HepG2 (cell line): ENCODE data around the gene PROK2. TPM values are rescaled to one million over a fixed set of nuclear protein-coding genes. Genes with fewer than 3 reads are reported as not detected.

ENCODE experiments used
- ATAC-seq: fragments of 200-7000 bp; cut with Tn5 transposase; 3 replicates; pipeline ENCODE4 v1.9.1; 2020; ENCODE audit warnings: mild to moderate bottlenecking, moderate library complexity
- BruUV-seq: library from RNA; stranded (reverse); fragments of 400-500 nt; replicated peaks from 2 replicates; lab custom pipeline; 2021; lab: Mats Ljungman, UMichigan
- CTCF ChIA-PET: fragments of 300-600 bp; formaldehyde crosslinking; extraction: SDS; loops from one replicate; lab custom pipeline; 2021; ENCODE audit warnings: low total read pairs, inconsistent platforms, low intra/inter-chr PET ratio; lab: Yijun Ruan, JAX
- POLR2A ChIA-PET: fragments of 350-600 bp; sonication (Branson Sonifier 250); formaldehyde crosslinking; loops from one replicate; lab custom pipeline; 2020; ENCODE audit warnings: antibody characterized with exemption, inconsistent platforms; lab: Yijun Ruan, JAX
- DNase-seq: peaks from one replicate; pipeline ENCODE4 v3.0.0-alpha.2; 2015; ENCODE audit warnings: low spot score
- FAIRE-seq: peaks from 3 replicates; lab custom pipeline; 2011; peaks lifted over from hg19 to GRCh38; lab: Jason Lieb, UNC
- H2AFZ ChIP-seq: one replicate; pipeline ENCODE4 v1.6.1; 2011; ENCODE audit warnings: low read length, inconsistent platforms
- H3K27ac ChIP-seq: fragments of 300-600 bp; 3 replicates; pipeline ENCODE4 v1.8.0; 2011; ENCODE audit warnings: mixed run types, mild to moderate bottlenecking, mixed read lengths, low read length, inconsistent platforms; ENCODE audit not compliant: insufficient read depth; ENCODE audit errors: extremely low read length
- H3K27me3 ChIP-seq, 2 experiments: fragments of 200-600 bp in 1 of 2; 2 replicates in 1 of 2; 3 replicates in 1 of 2; pipeline versions ENCODE4 v1.6.0 to v1.8.0; 2011; ENCODE audit warnings: low read length in 2 of 2, mild to moderate bottlenecking in 2 of 2, moderate library complexity in 2 of 2, inconsistent platforms in 1 of 2; ENCODE audit not compliant: insufficient read depth in 2 of 2, control insufficient read depth in 1 of 2
- H3K36me3 ChIP-seq, 2 experiments: fragments of 200-600 bp in 1 of 2; replicated peaks in 1 of 2; 2 replicates in 1 of 2; 3 replicates in 1 of 2; pipeline versions ENCODE4 v1.5.1 to v1.8.0; 2011; ENCODE audit warnings: low read length in 2 of 2, inconsistent platforms in 1 of 2; ENCODE audit not compliant: insufficient read depth in 2 of 2, control insufficient read depth in 1 of 2
- H3K4me1 ChIP-seq: 2 replicates; pipeline ENCODE4 v1.5.1; 2012; ENCODE audit warnings: low read length, inconsistent platforms; ENCODE audit not compliant: insufficient read depth
- H3K4me2 ChIP-seq: 2 replicates; pipeline ENCODE4 v1.6.0; 2011; ENCODE audit warnings: low read depth, low read length, inconsistent platforms
- H3K4me3 ChIP-seq, 3 experiments: fragments of 200-600 bp in 1 of 3; sonication (generic), shearing (Covaris generic) in 1 of 3; replicated peaks in 1 of 3; 2 replicates each; pipeline ENCODE4 v1.5.1; 2011 to 2016; ENCODE audit warnings: low read length in 3 of 3, inconsistent platforms in 2 of 3, low read depth in 2 of 3, mild to moderate bottlenecking in 2 of 3, control low read depth in 1 of 3, mixed read lengths in 1 of 3; ENCODE audit not compliant: insufficient read depth in 1 of 3
- H3K79me2 ChIP-seq: one replicate; pipeline ENCODE4 v1.6.1; 2011; ENCODE audit warnings: low read length, inconsistent platforms; ENCODE audit not compliant: insufficient read depth
- H3K9ac ChIP-seq: 2 replicates; pipeline ENCODE4 v1.6.0; 2011; ENCODE audit warnings: mild to moderate bottlenecking, low read depth, low read length, inconsistent platforms; ENCODE audit not compliant: insufficient read depth
- H3K9me3 ChIP-seq: 2 replicates; pipeline ENCODE4 v1.5.1; 2012; ENCODE audit warnings: mild to moderate bottlenecking, low read length
- H4K20me1 ChIP-seq: 2 replicates; pipeline ENCODE4 v1.6.0; 2011; ENCODE audit warnings: inconsistent platforms, mild to moderate bottlenecking, low read length, moderate library complexity; ENCODE audit not compliant: insufficient read depth
- ATF7-NPFF ChIP-seq: sonication (generic); formaldehyde crosslinking; IDR thresholded peaks from 2 replicates; pipeline ENCODE4 v1.8.1; 2023; ENCODE audit warnings: mild to moderate bottlenecking, low read depth, missing genetic modification reagents, moderate library complexity
- GABPB1 ChIP-seq: IDR thresholded peaks from 2 replicates; pipeline ENCODE4 v1.6.1; 2016; ENCODE audit warnings: mild to moderate bottlenecking, missing genetic modification reagents, moderate library complexity, missing compliant biosample characterization
- ZNF329 ChIP-seq: sonication (generic); formaldehyde crosslinking; IDR thresholded peaks from 2 replicates; pipeline ENCODE4 v1.9.0; 2021; ENCODE audit warnings: low read depth, mild to moderate bottlenecking, missing genetic modification reagents
- WGBS: methylation state at CpG from one replicate; pipeline ENCODE4 v1.1.6; 2017; ENCODE audit warnings: low lambda C conversion rate; 5-methylcytosine and 5-hydroxymethylcytosine counted together
- in situ Hi-C: cut with HindIII; loops from 2 replicates; pipeline ENCODE4 v1.10.0; 2017; ENCODE audit warnings: low pct_unique_long_range_greater_than_20kb; ENCODE audit not compliant: extremely low pct_ligation_motif_present
- intact Hi-C: fragments of 100-400 bp; cut with micrococcal nuclease; formaldehyde crosslinking; loops from one replicate; pipeline ENCODE4 v1.10.0; 2022; ENCODE audit not compliant: unreplicated experiment
- polyA plus RNA-seq, 8 experiments: library from polyadenylated mRNA; depleted of rRNA in 3 of 8; stranded (reverse) in 7 of 8; unstranded in 1 of 8; fragments of >200 nt; fragmentation: Illumina TruSeq in 4 of 8; extraction: Trizol in 4 of 8; gene quantifications; 2 replicates each; pipeline versions ENCODE4 v1.2.1 to v1.2.3, GENCODE V29; 2011 to 2016; ENCODE audit warnings: low read depth in 4 of 8, missing spikeins in 1 of 8, mixed read lengths in 1 of 8; ENCODE audit not compliant: insufficient read depth in 1 of 8
- total RNA-seq, 5 experiments: library from RNA; depleted of rRNA; stranded (reverse); fragments of >200 nt; fragmentation: Illumina TruSeq; extraction: Trizol; gene quantifications; 2 replicates each; pipeline ENCODE4 v1.2.3, GENCODE V29; 2016; ENCODE audit warnings: low read depth in 1 of 5
- TF ChIP-seq, protein P1 (sequence below): sonication (generic); formaldehyde crosslinking; IDR thresholded peaks from 2 replicates; pipeline ENCODE4 v1.5.1; 2020; ENCODE audit warnings: mild to moderate bottlenecking, missing genetic modification reagents, moderate library complexity

PROK2 gene
- total and polyA plus RNA-seq, 2 of the 13 experiments (the other 11 are each of a cell fraction or from before 2014, with no cell fraction given): not detected

DNA sequence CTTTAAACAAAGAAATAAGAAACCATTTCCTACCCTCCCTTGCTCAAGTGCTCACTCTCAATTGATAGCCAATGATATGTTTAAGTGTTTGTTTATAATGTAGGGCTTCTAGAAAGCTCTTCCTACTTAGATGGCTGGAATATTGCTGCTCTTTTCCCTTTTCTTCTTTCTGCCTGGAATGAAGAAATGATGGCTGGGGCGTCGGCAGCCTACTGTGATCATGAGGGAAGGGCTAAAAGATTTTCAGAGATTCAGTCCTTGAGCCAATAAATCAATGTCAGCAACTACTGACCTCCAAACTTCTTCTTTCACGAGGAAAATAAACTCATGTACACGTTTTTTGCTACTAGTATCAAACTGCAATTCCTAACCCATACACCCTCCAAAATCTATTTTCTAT, 33.3 kb downstream of the PROK2 start (continued):
- TF ChIP-seq, protein P1, sequence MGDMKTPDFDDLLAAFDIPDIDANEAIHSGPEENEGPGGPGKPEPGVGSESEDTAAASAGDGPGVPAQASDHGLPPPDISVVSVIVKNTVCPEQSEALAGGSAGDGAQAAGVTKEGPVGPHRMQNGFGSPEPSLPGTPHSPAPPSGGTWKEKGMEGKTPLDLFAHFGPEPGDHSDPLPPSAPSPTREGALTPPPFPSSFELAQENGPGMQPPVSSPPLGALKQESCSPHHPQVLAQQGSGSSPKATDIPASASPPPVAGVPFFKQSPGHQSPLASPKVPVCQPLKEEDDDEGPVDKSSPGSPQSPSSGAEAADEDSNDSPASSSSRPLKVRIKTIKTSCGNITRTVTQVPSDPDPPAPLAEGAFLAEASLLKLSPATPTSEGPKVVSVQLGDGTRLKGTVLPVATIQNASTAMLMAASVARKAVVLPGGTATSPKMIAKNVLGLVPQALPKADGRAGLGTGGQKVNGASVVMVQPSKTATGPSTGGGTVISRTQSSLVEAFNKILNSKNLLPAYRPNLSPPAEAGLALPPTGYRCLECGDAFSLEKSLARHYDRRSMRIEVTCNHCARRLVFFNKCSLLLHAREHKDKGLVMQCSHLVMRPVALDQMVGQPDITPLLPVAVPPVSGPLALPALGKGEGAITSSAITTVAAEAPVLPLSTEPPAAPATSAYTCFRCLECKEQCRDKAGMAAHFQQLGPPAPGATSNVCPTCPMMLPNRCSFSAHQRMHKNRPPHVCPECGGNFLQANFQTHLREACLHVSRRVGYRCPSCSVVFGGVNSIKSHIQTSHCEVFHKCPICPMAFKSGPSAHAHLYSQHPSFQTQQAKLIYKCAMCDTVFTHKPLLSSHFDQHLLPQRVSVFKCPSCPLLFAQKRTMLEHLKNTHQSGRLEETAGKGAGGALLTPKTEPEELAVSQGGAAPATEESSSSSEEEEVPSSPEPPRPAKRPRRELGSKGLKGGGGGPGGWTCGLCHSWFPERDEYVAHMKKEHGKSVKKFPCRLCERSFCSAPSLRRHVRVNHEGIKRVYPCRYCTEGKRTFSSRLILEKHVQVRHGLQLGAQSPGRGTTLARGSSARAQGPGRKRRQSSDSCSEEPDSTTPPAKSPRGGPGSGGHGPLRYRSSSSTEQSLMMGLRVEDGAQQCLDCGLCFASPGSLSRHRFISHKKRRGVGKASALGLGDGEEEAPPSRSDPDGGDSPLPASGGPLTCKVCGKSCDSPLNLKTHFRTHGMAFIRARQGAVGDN (CRISPR knock-in tag): no peak
- no peak for TF ChIP-seq ATF7-NPFF (CRISPR knock-in tag)

DNA sequence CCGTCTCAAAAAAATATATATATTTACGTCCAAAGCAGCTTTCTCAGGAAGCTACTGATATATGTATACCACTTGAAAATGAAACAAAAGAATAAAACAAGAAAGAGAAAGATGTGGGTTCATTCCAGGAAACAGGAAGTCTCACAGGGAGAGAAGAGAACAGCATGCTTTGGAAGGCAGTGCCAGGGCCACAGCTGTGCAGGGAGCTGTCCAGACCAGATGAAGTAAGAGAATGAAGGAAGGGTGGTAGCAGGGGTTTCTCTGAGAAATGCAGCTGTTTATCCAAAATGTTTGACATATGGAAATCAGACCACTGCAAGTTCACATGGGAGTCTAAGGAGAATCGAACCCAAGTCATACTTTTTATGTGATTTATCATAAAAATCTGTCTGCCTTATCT, 40.2 kb downstream of the PROK2 start:
- H3K4me1 ChIP-seq: no peaks in the 10 kb centered on the region
- 0 out of 5 replicates have a peak, but pooled peaks cover 0 to 5% of the 10 kb centered on the region in 2 experiments for H3K27me3 ChIP-seq
- ATAC-seq (no peak), FAIRE-seq (no peak), DNase-seq (no peak)
- no TSS peak for BruUV-seq
- no peak overlapping the region for H3K9ac ChIP-seq
- intact Hi-C loops (no loop called here), in situ Hi-C loops (no loop called here)
- no peak overlapping the region for H3K27ac ChIP-seq
- ChIA-PET CTCF (no interaction called here), POLR2A (no interaction called here)
- TF ChIP-seq ZNF329 (CRISPR knock-in tag) (no peak), GABPB1 (CRISPR knock-in tag) (no peak)
- H3K4me2 ChIP-seq: no peak overlapping the region
- 52% methylated on average over 3 of the region's 3 CpGs for WGBS
- no peaks in the 10 kb centered on the region for H3K36me3 ChIP-seq
- H4K20me1 ChIP-seq: no peaks in the 10 kb centered on the region
- H3K9me3 ChIP-seq: peaks cover 22% of the 10 kb centered on the region
- H3K4me3 ChIP-seq: no peak overlapping the region
- no peak overlapping the region for H2AFZ ChIP-seq
- H3K79me2 ChIP-seq: no peaks in the 10 kb centered on the region
